Uterus (tissue), 4 donors: ENCODE results near the gene LIMS2. TPM values are rescaled to one million over a fixed set of nuclear protein-coding genes. Genes with fewer than 3 reads are reported as not detected.

Experiments used
- DNase-seq, 2 donors: peaks; one replicate each; pipeline ENCODE4 v3.0.0-alpha.2; 2019 to 2020
- H3K27ac ChIP-seq, 2 donors: fragments of 200-600 bp; sonication (generic); 1 replicate in 1 of 2; 2 replicates in 1 of 2; pipeline ENCODE4 v1.5.1; 2016 to 2018
- H3K27me3 ChIP-seq, 2 donors: fragments of 200-600 bp; sonication (generic); one replicate each; pipeline ENCODE4 v1.5.1; 2018 to 2019; ENCODE audit warnings: control low read depth in 1 of 2
- H3K36me3 ChIP-seq, 2 donors: fragments of 200-600 bp; sonication (generic); one replicate each; pipeline ENCODE4 v1.5.1; 2019; ENCODE audit warnings: control low read depth in 1 of 2
- H3K4me1 ChIP-seq, 2 donors: fragments of 200-600 bp; sonication (generic); one replicate each; pipeline ENCODE4 v1.5.1; 2018 to 2019; ENCODE audit warnings: control low read depth in 1 of 2
- H3K4me3 ChIP-seq, 2 donors: fragments of 200-600 bp; sonication (generic); 1 replicate in 1 of 2; 2 replicates in 1 of 2; pipeline ENCODE4 v1.5.1; 2018 to 2019; ENCODE audit warnings: mild to moderate bottlenecking in 1 of 2
- H3K9me3 ChIP-seq, 2 donors: fragments of 200-600 bp; sonication (generic); one replicate each; pipeline ENCODE4 v1.5.1; 2019; ENCODE audit warnings: control low read depth in 1 of 2
- CTCF ChIP-seq, 4 experiments: fragments of 200-600 bp in 2 of 4; fragments of 450-650 bp in 2 of 4; sonication (generic) in 2 of 4; IDR thresholded peaks; one replicate each; pipeline ENCODE4 v1.5.1; 2016 to 2019; ENCODE audit warnings: antibody characterized with exemption in 4 of 4, mild to moderate bottlenecking in 2 of 4, moderate library complexity in 1 of 4
- POLR2A ChIP-seq, 2 donors: fragments of 450-650 bp; IDR thresholded peaks; one replicate each; pipeline ENCODE4 v1.6.1; 2016; ENCODE audit warnings: antibody characterized with exemption in 2 of 2, mild to moderate bottlenecking in 1 of 2, moderate library complexity in 1 of 2
- intact Hi-C: fragments of 100-400 bp; cut with DNase I; formaldehyde crosslinking; loops from one replicate; pipeline ENCODE4 v1.15.1; 2023; ENCODE audit warnings: low total_unique reads
- total RNA-seq, 4 donors: library from RNA; depleted of rRNA in 3 of 4; stranded (reverse); fragments of >200 nt in 3 of 4; gene quantifications; one replicate each; pipeline versions ENCODE4 v1.1.0 to v1.2.4, GENCODE V29; 2014 to 2023
- donor health status: DM: yes; HTN: yes; CAD: no.

Gene LIMS2
- total RNA-seq, 4 donors from 2014 or later: 15.8 to 298 (median 66.2) TPM

DNA sequence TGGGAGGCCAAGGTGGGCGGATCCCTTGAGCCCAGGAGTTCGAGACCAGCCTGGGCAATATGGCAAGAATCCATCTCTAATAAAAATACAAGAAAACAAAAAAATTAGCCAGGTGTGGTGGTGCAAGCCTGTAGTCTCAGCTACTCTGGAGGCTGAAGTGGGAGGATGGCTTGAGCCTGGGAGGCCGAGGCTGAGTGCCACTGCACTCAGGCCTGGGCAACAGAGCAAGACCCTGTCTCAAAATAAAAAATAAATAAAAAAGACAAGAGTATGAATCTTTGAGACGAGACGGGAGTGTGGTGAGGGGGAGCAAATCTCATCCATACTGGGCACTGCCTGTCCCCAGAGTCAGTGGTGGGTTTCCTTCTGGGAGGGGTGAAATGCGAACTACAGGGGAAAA is 17.2 kb downstream of the LIMS2 start:
- intact Hi-C loops: no loop called here
- peak overlapping the region; percentile 55 to 73 for H3K27ac ChIP-seq

GRCh38 chr2:127657232-127657595 is 18.1 kb downstream of the LIMS2 start:
- no peak for DNase-seq
- Histone ChIP-seq H3K27me3 (no peaks in the 10 kb centered on the region), H3K4me3 (no peak overlapping the region), H3K36me3 (no peaks in the 10 kb centered on the region), H3K9me3 (no peaks in the 10 kb centered on the region), H3K27ac (peak overlapping the region; percentile 44 to 55), H3K4me1 (peaks cover 0 to 40% of the 10 kb centered on the region in 2 donors)
- TF ChIP-seq CTCF (IDR thresholded peaks at IDR 0.05) (no peak), POLR2A (IDR thresholded peaks at IDR 0.05) (no peak)
- intact Hi-C loops: no loop called here

More for the DNA sequence above, 17.2 kb downstream of the LIMS2 start:
- no peak for DNase-seq
- peaks cover 0 to 39% of the 10 kb centered on the region in 2 donors for H3K4me1 ChIP-seq
- TF ChIP-seq POLR2A (IDR thresholded peaks at IDR 0.05) (no peak), CTCF (IDR thresholded peaks at IDR 0.05) (no peak)
- H3K27me3 ChIP-seq: no peaks in the 10 kb centered on the region
- no peaks in the 10 kb centered on the region for H3K36me3 ChIP-seq
- no peaks in the 10 kb centered on the region for H3K9me3 ChIP-seq
- no peak overlapping the region for H3K4me3 ChIP-seq

DNA sequence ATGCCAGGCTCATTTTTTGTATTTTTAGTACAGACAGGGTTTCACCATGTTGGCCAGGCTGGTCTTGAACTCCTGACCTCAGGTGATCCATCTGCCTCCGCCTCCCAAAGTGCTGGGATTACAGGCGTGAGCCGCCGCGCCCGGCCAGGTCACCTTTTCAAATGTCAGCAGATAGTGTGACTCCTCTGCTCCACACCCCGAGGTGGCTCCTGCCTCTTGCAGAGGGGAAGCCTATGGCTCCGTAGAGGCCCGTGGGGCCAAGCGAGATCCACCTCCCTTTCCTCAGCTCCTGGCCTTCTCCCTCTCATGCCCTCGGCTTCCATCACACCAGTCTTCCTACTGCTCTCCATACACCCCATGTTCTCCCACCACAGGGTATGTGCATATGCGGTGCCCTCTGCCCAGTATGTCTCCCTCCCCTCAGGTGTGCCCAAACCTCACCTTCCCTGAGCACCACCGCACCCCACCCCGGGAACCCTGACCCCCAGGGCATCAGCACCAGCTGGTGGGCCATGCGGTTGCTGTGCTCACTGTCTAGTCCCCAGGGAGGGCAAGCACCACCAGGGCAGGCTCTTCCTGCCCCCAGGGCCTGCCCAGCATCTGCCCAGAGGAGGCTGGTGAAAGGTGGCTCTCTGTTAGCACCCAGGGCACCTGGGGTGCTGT is 18.6 kb downstream of the LIMS2 start:
- intact Hi-C loops: no loop called here
- no peak for DNase-seq
- no peak for TF ChIP-seq POLR2A (IDR thresholded peaks at IDR 0.05)
- no peak for TF ChIP-seq CTCF (IDR thresholded peaks at IDR 0.05)
- H3K4me3 ChIP-seq: no peak overlapping the region
- peak overlapping the region; percentile 44 to 55 for H3K27ac ChIP-seq
- H3K36me3 ChIP-seq: no peaks in the 10 kb centered on the region
- no peaks in the 10 kb centered on the region for H3K9me3 ChIP-seq
- peaks cover 0 to 38% of the 10 kb centered on the region in 2 donors for H3K4me1 ChIP-seq
- H3K27me3 ChIP-seq: no peaks in the 10 kb centered on the region

- TF ChIP-seq CTCF (IDR thresholded peaks at IDR 0.05) (no peak), POLR2A (IDR thresholded peaks at IDR 0.05) (no peak)
- Histone ChIP-seq H3K36me3 (no peaks in the 10 kb centered on the region), H3K4me3 (no peak overlapping the region), H3K27me3 (no peaks in the 10 kb centered on the region), H3K9me3 (no peaks in the 10 kb centered on the region), H3K27ac (peak overlapping the region; percentile 44 to 45), H3K4me1 (peaks cover 0 to 28% of the 10 kb centered on the region in 2 donors)
- intact Hi-C loops: no loop called here
- DNase-seq: no peak
These were observed 19.9 kb downstream of the LIMS2 start for GRCh38 chr2:127655209-127656073.

GRCh38 chr2:127654838-127655175 is 20.5 kb downstream of the LIMS2 start:
- Histone ChIP-seq H3K9me3 (no peaks in the 10 kb centered on the region), H3K27me3 (no peaks in the 10 kb centered on the region), H3K4me3 (no peak overlapping the region), H3K27ac (peak overlapping the region; percentile 44 to 45), H3K4me1 (peaks cover 0 to 28% of the 10 kb centered on the region in 2 donors), H3K36me3 (no peaks in the 10 kb centered on the region)
- TF ChIP-seq CTCF (IDR thresholded peaks at IDR 0.05) (no peak), POLR2A (IDR thresholded peaks at IDR 0.05) (no peak)
- intact Hi-C loops: no loop called here
- DNase-seq: no peak
